Duodenal mucosa (tissue), 2 donors: ENCODE data around the gene TPPP.
"Not testable (repeated sequence)": the region's sequence is repeated elsewhere in the genome, so short reads cannot be mapped to it uniquely, and the experiment has no call there.

Experiments
- H3K27ac ChIP-seq: one replicate; pipeline ENCODE4 v1.7.0; 2013; ENCODE audit warnings: low read depth, low read length
- H3K27me3 ChIP-seq, 2 donors: one replicate each; pipeline ENCODE4 v1.7.0; 2013; ENCODE audit warnings: low read length in 2 of 2, control low read depth in 1 of 2; ENCODE audit not compliant: insufficient read depth in 2 of 2, control insufficient read depth in 1 of 2
- H3K36me3 ChIP-seq, 2 donors: one replicate each; pipeline ENCODE4 v1.7.0; 2013; ENCODE audit warnings: low read length in 2 of 2, control low read depth in 1 of 2; ENCODE audit not compliant: insufficient read depth in 2 of 2, control insufficient read depth in 1 of 2
- H3K4me1 ChIP-seq, 2 donors: one replicate each; pipeline ENCODE4 v1.7.0; 2013; ENCODE audit warnings: low read length in 2 of 2, control low read depth in 1 of 2; ENCODE audit not compliant: insufficient read depth in 2 of 2, control insufficient read depth in 1 of 2
- H3K4me3 ChIP-seq, 2 donors: one replicate each; pipeline ENCODE4 v1.7.0; 2013; ENCODE audit warnings: low read length in 2 of 2, low read depth in 1 of 2
- H3K9ac ChIP-seq, 2 donors: one replicate each; pipeline ENCODE4 v1.7.0; 2013; ENCODE audit warnings: low read length in 2 of 2, low read depth in 1 of 2
- H3K9me3 ChIP-seq, 2 donors: one replicate each; pipeline ENCODE4 v1.7.0; 2013; ENCODE audit warnings: low read length in 2 of 2, control low read depth in 1 of 2; ENCODE audit not compliant: control insufficient read depth in 1 of 2

Gene TPPP

DNA sequence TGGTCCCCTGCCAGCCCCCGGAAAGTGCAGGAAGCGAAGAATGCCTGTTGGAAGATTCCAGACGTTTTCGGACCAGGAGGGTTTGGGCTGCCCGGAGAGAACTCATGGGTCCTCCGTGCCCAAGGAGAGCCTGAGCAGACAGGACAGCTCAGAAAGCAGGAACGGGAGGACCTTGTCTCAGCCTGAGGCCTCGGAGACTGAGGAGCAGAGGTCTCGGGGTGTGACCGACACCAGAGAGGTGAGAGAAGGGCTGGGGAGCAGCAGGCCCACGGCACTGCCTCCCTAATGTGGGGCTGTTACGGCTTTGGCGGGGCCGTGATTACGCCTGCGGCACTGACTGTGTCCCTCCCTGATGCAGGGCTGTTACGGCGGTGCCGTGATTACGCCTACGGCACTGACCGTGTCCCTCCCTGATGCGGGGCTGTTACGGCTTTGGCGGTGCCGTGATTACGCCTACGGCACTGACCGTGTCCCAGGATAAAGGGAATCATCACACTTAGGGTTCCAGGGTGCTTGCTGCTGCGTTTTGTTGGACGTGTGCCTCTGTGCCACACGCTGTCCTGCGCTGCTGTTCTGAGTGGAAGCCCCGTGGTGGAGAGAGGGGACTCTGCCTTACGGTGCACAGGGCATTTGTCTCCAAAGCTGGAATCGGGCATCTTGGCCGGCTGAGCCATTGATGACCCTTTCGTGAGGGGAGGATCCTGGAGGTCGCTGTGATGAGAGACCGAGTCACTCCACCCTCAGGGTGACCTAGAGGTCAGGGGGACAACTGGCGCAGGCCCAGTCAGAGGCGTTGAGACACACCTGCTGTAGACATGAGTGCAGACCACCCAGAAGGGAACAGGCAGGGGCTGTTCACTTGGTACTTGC lies 55.3 kb downstream of the TPPP start:
- peaks cover 26 to 62% of the 10 kb centered on the region in 2 donors for H3K36me3 ChIP-seq

DNA sequence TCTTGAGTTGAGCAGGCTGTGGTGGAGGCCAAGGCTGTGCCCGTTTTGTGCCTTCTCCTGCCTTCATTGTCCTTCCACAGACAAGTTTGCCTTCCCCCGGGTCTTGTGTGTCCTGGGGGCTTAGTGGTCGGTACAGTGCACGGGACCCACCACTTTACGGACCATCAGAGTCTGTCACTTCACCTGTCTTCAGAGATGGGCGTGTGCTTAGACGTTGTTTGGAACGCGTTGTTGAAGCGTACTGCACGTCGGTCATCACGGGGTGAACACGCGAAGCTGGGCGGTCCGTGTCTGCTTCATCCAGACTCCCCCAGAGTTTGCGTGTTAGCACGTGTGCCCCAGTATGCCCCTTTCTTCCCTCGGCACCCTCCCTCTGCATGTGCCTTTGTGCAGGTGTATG lies 56.2 kb downstream of the TPPP start:
- Histone ChIP-seq H3K27ac (no peak overlapping the region), H3K9me3 (peaks cover 0 to 5% of the 10 kb centered on the region in 2 donors), H3K4me1 (no peaks in the 10 kb centered on the region), H3K36me3 (peaks cover 26 to 56% of the 10 kb centered on the region in 2 donors), H3K4me3 (no peak overlapping the region), H3K27me3 (no peaks in the 10 kb centered on the region), H3K9ac (no peak overlapping the region)

More for the DNA sequence above, 55.3 kb downstream of the TPPP start:
- H3K27ac ChIP-seq = no peak overlapping the region
- H3K27me3 ChIP-seq = no peaks in the 10 kb centered on the region
- H3K9ac ChIP-seq = no peak overlapping the region
- peaks cover 0 to 5% of the 10 kb centered on the region in 2 donors for H3K9me3 ChIP-seq
- H3K4me3 ChIP-seq = no peak overlapping the region
- no peaks in the 10 kb centered on the region for H3K4me1 ChIP-seq

DNA sequence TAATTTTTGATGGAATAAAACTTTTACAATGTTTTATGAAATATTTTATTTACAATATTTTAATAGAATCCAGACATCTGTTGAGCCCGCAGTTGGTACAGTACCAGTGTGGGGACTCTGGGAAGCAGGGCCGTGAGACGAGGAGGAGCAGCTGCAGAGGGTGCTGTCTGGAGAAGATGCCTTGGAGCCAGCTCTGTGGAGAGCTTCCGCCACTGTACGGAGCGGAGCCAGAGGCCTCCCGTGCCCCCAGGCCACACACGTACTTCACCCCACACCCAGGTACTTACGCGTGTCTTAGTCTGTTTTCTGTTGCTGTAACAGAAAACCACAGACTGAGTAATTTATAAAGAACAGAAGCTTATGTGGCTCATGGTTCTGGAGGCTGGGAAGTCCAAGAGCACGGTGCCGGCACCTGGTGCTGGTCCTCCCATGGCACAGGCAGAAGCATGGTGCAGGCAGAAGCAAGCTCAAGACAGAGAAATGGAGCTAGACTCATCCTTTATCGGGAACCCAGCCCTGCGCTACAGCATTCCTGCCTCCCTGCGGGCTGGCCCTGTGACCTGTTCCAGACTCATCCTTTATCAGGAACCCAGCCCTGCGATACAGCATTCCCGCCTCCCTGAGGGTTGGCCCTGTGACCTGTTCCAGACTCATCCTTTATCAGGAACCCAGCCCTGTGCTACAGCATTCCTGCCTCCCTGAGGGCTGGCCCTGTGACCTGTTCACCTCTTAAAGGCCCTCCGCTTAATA lies 57.7 kb downstream of the TPPP start:
- H3K27me3 ChIP-seq = no peaks in the 10 kb centered on the region
- no peak overlapping the region for H3K27ac ChIP-seq
- H3K9me3 ChIP-seq = peaks cover 0 to 5% of the 10 kb centered on the region in 2 donors
- no peaks in the 10 kb centered on the region for H3K4me1 ChIP-seq
- H3K4me3 ChIP-seq = no peak overlapping the region
- peaks cover 22 to 45% of the 10 kb centered on the region in 2 donors for H3K36me3 ChIP-seq
- H3K9ac ChIP-seq = no peak overlapping the region

DNA sequence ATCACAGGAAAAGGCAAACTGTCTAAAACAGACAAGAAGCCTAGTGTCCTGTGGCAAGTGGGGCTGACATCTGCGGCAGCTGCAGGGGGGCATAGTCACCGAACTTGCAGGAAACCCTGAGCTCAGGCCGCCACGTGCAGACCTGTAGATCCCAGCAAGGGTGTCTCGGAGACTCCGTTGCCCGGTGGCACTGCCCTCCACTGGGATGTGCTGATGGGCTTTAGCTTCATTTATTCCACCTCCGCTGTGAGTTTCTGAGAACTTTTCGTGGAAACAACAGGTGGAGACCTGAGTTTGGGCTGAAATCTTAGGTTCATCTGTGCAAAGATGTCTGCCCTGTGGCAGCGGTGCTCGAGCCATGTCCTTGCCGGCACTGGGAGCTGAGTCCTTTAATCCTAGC lies 59.0 kb downstream of the TPPP start:
- Histone ChIP-seq H3K4me3 (no peak overlapping the region), H3K9me3 (peaks cover 0 to 5% of the 10 kb centered on the region in 2 donors), H3K36me3 (peaks cover 18 to 34% of the 10 kb centered on the region in 2 donors)

DNA sequence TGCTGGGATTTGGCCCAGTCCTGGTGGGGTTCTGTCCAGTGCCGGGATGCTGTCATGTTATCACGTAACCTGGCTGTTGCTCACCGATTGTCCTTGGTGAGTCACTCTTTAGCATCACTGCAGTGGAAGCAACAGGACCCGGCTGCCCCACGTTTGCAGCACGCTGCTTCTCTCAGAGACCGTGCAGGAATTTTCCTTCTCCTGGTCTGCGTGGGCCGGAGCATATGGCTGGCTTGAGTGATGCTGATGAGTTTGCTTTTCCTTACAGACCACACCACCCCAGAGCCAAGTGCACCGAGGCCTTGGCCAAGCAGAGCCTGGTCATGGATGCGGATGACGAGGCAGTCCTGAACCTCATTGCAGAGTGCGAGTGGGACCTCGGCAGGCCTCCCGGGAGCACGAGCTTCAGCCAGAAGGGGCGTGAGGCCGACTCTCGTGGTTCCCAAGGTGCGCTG lies 59.6 kb downstream of the TPPP start:
- Histone ChIP-seq H3K4me1 (no peaks in the 10 kb centered on the region), H3K36me3 (peaks cover 18 to 34% of the 10 kb centered on the region in 2 donors), H3K27me3 (no peaks in the 10 kb centered on the region), H3K4me3 (no peak overlapping the region), H3K9me3 (peaks cover 0 to 5% of the 10 kb centered on the region in 2 donors), H3K27ac (no peak overlapping the region), H3K9ac (no peak overlapping the region)

More for the DNA sequence above, 59.0 kb downstream of the TPPP start:
- no peak overlapping the region for H3K27ac ChIP-seq
- no peak overlapping the region for H3K9ac ChIP-seq
- no peaks in the 10 kb centered on the region for H3K4me1 ChIP-seq
- H3K27me3 ChIP-seq = no peaks in the 10 kb centered on the region

DNA sequence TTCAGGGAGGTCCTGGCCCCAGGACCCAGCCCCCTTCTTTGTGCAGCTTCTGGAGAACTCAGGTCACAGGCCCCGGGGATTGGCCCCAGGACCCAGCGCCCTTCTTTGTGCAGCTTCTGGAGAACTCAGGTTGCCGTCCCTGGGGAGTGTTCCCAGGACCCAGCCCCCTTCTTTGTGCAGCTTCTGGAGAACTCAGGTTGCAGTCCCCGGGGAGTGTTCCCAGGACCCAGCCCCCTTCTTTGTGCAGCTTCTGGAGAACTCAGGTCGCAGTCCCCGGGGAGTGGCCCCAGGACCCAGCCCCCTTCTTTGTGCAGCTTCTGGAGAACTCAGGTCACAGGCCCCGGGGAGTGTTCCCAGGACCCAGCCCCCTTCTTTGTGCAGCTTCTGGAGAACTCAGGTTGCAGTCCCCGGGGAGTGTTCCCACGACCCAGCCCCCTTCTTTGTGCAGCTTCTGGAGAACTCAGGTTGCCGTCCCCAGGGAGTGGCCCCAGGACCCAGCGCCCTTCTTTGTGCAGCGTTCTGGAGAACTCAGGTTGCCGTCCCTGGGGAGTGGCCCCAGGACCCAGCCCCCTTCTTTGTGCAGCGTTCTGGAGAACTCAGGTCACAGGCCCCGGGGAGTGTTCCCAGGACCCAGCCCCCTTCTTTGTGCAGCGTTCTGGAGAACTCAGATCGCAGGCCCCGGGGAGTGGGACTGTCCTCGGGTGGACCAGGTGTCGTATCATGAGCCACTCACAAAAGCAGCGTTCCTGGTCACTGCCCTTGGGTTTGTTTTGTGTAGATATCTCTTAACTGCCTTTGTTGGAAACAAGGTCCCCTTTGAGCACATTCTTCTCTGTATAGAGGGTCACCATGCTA lies 64.6 kb downstream of the TPPP start:
- H3K36me3 ChIP-seq = peaks cover 0 to 29% of the 10 kb centered on the region in 2 donors
- H3K9ac ChIP-seq, H3K27ac ChIP-seq, H3K9me3 ChIP-seq, H3K4me1 ChIP-seq, H3K27me3 ChIP-seq, H3K4me3 ChIP-seq: not testable (repeated sequence)

DNA sequence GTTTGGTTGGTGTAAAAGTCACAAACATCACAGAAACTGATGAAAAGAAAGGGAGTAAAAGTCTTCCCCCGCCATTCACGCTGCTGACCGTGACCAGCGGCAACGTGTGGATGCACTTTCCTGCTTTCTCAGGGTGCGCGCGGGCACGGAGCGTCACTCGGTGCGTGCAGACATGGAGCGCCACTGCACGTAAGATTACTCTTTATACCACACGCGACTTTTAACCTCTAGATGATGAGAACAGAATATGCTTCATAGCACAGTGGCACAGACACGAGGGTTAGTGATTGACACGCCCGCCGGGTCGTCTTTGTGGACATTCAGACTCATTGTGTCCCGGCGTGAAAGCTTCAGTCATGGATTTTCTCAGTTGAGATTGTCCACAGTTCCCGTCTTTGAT lies 65.3 kb downstream of the TPPP start:
- Histone ChIP-seq H3K36me3 (peaks cover 0 to 32% of the 10 kb centered on the region in 2 donors), H3K27me3 (no peaks in the 10 kb centered on the region), H3K9me3 (no peaks in the 10 kb centered on the region), H3K4me1 (no peaks in the 10 kb centered on the region), H3K9ac (no peak overlapping the region), H3K4me3 (no peak overlapping the region), H3K27ac (no peak overlapping the region)

DNA sequence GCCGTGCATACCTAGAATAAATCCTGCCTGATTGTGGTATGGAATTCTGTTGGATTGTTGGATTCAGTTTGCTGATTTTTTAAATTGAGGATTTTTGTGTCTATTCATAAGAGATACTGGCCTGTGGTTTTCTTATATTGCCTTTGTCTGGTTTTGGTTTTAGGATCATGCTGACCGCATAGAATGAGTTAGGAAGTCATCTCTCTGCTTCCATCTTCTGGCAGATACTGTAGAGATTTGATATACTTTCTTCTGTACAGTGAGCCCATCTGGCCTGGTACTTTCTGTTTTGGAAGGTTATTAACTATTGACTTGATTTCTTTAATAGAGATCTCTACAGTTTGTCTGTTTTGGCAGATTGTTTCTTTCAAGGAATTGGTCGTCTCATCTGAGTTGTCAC lies 66.3 kb downstream of the TPPP start:
- no peak overlapping the region for H3K27ac ChIP-seq
- H3K4me3 ChIP-seq = no peak overlapping the region
- H3K9me3 ChIP-seq = no peaks in the 10 kb centered on the region
- H3K4me1 ChIP-seq = no peaks in the 10 kb centered on the region
- peaks cover 0 to 38% of the 10 kb centered on the region in 2 donors for H3K36me3 ChIP-seq
- H3K9ac ChIP-seq = no peak overlapping the region
- no peaks in the 10 kb centered on the region for H3K27me3 ChIP-seq

DNA sequence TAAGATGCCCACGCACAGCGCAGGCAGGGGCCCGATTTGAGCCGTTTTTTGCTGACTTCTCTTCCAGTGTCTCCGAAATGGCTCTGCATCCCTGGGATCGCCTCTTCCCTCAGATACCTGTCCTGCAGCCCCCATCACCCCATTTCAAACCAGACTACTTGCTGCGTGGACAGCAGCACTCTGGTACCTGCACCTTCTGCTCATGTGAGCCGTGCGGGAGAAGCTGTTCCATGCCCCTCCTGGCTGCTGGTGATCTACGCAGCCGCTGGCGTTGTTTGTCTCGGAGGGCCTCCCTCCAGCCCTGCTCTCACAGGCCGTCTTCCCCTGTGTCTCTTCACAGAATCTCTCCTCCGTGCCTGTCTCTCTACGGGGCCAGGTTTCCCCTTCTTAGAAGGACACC lies 67.6 kb downstream of the TPPP start:
- Histone ChIP-seq H3K27ac (no peak overlapping the region), H3K9me3 (no peaks in the 10 kb centered on the region), H3K9ac (no peak overlapping the region), H3K36me3 (peaks cover 2 to 51% of the 10 kb centered on the region in 2 donors), H3K27me3 (no peaks in the 10 kb centered on the region), H3K4me1 (no peaks in the 10 kb centered on the region), H3K4me3 (no peak overlapping the region)
